Activated CD4-positive, CD25-positive, alpha-beta regulatory T cell treated with anti-CD3 and anti-CD28 coated beads, Interleukin-2, amount 50 U/mL, for 16 hours (primary cell): ENCODE results near the gene CELSR1.
"Not testable (repeated sequence)": the region's sequence is repeated elsewhere in the genome, so short reads cannot be mapped to it uniquely, and the experiment has no call there.

Experiments used
- DNase-seq: peaks from one replicate; pipeline ENCODE4 v3.0.0-alpha.2; 2020; ENCODE audit warnings: low read depth, low spot score

CELSR1 gene

DNA sequence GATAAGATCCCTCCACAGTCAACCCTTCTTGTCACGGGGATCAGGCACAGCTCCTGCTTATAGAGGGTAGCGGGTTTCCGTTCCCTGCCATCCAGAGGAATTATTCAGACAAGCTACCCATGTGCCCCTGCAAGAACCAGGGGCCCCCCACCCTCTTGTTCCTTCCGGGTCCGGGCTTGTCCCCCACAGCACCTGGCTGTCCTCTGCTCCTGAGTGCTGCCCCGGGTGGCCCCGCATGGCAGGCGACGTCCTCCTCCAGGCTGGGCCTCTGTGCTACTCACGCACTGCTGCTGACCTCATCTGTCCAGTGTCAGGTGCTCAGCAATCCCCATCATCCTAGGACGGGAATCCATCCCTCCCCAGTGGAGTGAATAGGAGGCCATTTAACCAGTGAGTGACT, 24.7 kb downstream of the CELSR1 start:
- no peak for DNase-seq

DNA sequence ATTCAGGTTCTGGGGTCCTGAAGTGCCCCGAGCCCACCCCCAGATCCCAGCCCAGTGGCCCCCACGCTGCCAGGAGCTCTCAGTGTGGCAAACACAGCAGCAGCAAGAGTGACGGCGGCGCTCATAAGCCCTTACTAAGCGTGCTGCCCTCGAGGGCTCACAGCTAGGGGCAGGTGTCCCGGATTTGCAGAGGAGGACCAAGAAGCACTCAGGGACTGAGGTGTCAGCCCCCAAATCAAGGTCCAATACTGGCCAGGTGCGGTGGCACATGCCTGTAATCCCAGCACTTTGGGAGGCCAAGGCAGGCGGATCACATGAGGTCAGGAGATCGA, 25.4 kb downstream of the CELSR1 start:
- DNase-seq, result no peak

DNA sequence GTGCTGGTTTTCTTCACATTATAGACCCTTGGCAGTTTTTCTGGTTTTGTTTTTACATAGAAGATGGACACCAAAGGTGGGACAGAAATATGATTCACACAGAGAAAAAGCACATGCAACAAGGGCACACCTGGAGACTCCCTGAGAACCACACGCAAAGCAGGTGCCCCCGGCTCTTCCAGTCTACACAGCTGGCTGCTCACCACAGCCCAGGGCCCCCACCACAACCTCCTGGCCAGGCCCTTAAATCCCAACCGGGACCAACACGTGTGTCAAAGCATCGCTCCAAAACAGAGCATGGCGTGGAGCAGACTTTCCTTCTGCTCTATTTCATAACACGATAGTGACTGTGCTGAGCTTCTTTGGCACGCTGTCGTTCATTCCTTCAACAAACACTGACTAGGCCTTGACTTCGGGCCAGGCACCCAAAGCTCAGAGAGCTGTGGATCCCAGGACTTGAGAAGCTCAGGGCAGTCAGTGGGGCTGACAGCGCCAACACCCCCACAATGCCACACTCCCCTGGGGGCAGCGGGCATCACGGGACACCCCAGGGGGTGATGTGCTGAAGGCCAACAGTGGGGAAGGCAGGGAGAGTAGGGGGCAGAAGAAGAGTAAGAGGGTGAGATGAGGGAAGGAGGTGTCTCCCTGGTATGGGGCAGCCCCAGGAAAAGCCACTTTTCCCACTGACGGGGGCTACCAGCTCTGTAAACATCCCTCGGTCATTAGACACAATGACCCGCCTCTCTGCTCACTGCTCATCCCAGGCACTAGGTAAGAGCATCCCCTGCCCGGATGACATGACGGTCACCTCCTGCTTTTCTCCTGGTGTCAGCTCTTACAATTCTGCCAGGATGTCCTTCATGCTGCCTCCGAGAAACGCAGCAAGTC, 26.0 kb downstream of the CELSR1 start:
- DNase-seq, result no peak

DNA sequence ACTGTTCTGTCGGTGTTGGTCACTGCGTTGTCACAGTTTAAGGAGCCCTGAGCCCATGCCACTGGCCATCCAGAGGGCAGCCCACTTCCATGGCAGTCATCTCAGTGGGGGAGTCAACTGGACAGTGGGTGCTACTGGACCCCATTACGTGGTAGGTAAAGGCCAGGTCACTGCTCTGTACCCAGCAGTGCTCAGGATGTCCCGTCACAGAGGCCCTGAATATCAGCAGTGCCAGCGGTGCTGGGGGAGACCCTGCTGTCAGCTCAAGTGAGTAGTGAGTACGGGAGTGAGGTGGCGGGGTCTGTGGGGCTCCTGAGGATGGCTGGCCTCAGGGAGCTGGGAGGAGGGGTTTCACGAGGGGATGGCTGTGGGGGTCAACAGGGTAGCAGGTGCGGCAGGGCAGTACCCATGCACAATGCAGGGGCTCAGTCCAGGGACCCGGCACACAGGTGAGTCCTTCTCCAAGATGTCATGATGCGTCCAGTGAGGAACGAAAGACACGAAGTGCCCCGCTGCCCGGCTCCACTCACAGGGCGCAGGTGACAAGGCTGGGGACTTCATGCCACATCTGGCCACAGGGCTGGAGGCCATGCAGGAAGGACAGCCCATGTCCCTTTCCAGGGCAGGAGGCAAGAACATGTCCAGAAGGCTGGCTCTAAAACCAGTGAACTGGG, 27.9 kb downstream of the CELSR1 start:
- DNase-seq, result no peak

DNA sequence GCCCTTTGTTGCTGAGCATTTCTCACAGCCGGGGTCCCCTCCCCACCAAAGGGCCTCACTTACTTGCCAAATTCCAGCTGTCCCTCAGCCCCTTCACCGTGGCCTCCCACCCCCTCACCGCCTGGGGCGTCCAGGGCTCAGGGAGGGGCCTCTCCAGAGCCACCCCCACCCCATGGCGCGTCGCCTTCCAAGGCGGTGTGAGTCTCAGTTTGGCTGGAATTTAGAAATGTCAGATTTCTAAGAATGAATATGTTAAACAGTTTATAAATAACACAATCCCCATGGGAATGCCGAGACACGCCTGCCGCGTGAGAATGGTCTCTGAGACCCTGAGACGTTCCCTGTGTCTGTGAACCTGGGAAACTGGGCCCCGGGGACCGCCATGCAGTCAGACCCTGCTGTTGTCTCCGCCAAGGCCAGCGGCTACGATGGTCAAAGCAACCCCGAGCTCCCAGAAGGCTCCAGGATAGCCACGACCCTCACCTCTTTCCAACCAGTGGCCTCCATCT, 28.9 kb downstream of the CELSR1 start:
- DNase-seq, result no peak

DNA sequence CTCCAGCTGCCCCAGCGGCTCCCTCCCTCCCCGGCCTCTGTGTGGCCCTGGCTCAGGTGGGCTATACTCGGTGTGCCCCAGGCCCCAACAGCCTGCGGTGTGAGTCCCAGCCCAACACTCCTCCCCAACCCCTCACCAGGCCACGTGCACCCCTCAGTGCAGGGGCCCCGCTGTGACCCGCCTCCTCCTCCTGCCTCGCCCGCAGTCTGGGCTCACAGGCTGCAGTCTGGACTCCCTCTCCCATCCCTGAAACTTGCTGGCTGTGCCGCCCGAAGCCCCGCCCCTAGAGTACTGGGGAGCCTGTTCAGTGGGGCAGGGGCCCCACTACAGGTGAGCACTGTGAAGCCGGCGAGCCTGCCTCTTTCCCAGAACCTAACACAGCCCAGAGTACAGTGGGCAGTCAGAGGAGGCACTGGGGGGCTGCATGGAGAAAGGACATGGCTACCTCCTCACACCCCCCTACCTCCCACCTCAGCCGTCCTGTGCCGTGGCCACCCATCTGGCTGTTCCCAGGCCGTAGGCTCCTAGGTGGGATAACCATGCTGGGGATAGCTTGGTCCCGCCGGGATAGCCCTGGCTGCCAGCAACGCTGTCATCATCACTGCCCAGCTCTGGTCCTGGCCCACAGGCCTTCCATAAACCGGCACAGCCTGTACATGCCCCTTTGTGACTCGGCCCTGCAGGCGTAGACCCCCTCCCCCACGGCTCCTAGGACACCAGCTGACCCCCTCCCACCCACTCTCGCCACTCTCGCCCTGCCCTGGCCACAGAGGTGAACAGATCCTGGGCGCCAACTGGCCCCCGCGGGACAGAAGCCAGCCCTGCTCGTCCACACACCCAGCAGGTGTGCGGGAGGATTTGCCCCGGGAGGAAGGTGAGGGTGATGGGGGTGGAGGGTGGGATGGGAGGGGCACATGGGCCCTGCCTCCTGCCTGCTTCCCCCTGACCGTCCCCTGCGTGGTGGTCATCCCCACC, 29.7 kb downstream of the CELSR1 start:
- no peak for DNase-seq

DNA sequence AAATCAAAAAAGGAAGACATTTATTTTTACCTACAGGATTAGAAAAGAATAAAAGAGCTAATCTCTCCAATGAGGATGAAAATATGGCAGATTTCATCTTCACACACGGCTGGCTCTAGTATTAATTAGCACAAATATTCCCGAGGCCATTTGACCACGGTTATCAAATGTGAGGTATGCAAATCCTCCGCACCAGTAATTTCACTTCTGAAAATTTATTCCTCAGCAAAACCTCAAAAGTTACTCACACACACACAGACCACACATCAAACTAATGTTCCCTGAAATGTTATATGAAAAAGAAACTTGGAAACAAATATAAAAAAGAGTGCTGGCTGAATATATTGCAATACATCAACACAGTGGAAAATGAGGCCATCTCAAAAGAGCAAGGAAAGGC, 32.8 kb downstream of the CELSR1 start:
- DNase-seq, result no peak

DNA sequence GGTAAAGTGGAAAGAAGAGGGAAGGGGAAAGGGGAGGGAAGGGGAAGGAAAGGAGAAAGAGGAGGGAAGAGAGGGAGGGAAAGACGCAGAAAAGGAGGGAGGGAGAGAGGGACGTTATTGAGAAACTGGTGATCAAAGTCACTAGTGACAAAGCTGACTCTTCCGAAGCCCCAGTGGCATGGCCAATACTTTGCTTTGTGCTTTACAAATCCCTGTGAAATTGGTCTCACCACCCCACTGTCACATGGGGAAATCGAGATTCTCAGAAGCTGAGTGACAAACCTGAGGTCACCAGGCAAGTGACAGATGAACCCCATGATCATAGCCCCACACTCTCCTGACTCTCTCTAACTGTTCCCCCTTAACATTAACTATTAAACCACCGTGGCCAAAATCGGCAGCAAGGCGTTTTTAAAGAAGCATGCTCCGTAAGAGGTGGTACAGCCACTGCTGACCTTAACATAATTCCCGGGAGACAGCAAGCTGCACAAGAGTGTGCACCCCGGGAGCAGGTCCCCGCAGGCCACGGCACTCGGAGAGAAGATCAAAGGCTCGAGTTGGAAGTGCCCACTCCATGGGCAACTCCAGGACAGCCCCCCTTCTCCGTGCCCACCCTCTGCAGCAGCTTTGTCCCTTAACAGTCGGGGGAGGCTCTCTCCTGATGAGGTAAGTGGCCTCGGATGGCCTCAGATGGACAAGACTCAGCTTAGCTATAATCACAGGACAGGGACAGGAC, 34.8 kb downstream of the CELSR1 start:
- DNase-seq, result no peak

DNA sequence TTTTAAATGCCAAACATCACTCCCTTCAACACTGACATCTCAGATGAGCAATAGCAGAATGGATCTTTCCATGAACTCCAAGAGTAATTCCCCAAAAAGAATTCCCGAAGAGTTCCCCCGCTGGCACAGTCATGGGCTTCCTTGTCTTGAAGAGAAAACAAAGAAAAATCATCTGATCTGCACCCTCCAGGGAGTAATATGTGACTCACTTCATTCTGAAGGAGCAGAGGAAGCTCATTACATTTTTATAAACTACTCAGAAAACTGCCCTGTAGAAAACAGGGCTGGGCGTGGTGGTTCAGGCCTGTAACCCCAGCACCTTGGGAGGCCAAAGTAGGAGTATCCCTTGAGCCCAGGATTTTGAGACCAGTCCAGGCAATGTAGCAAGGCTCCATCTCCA, 35.7 kb downstream of the CELSR1 start:
- no peak for DNase-seq

DNA sequence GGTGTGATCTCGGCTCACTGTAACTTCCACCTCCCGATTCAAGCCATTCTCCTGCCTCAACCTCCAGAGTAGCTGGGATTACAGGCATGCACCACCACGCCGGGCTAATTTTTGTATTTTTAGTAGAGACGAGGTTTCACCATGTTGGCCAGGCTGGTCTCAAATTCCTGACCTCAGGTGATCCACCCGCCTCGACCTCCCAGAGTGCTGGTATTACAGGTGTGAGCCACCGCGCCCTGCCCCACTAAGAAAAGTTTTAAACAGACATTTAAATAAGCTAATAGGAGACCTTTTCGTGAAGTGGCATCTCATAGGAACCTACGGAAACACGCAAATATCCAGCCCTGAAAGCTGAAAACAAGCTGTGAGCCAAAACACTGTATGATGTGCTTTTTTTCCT, 36.2 kb downstream of the CELSR1 start:
- not testable (repeated sequence) for DNase-seq

DNA sequence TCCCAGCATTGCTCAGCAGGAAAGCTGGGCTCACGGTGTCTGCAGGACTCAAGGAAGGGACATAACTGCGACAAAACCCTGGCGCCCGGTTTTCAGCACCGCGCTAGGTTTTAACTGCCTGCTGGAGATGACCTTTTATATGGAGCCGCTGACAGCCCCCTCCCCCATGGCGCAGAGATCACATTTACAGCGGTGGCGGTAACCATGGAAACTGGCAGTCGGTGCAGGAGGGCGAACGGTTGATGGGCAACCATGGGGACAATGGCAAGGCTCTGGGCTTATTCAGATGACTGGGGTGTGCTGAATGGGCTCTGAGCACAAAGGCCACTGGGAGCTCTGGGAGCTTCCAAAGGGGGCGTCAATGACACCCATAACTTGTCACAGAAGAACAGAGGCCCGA, 37.2 kb downstream of the CELSR1 start:
- DNase-seq, result no peak

DNA sequence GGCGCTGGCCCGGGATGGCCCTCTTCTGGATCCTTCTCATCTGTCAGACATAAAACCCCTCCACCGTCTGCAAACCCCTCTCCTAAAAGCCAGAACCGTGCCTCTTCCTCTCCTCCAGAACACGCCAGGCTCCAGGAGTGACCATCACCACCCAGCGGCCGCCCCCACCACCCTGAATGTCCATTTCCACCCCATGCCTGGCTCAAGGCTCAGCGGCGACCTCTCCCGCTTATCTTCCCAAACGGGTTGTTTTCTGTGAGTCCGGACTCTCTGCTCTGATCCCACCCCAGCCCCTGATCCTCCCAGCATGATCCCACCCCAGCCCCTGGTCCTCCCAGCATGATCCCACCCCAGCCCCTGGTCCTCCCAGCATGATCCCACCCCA, 37.6 kb downstream of the CELSR1 start:
- no peak for DNase-seq

DNA sequence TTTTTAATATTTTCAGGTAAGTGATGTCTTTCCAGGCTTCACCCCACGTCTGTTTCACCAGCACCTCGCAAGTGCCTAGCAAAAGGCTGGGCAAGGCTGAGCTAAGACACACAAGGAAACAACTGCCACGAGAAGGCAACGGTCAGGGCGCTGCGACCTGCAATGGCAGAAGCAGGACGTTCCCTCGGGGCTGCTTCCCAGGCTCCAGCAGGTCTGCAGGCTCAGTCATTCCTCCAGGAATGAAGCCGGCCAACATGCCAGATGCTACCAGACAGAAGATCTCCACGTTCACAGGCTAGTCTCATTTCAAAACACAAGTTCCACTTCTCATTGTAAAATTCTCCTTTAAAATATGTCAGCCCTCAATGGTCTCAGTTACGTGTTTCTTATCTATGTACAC, 45.5 kb downstream of the CELSR1 start:
- no peak for DNase-seq

DNA sequence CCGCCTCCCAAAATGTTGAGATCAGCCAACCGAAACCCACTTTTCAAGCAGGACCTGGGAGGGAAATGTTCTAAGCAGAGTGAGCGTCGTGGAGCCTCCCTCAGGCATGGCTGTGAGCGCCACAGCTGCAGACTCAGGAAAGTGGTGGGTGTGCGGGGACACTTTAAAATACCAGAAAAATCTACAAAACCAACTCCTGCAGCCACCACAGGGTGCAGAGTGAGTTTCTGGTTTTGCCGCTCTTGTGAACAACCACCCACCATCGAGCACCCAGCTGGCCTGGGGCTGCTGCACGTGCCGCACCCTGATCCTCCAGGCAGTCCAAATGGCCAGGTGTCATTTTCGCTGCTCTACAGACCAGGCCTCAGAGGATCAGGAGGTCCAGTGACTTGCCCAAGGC, 46.9 kb downstream of the CELSR1 start:
- DNase-seq, result no peak

DNA sequence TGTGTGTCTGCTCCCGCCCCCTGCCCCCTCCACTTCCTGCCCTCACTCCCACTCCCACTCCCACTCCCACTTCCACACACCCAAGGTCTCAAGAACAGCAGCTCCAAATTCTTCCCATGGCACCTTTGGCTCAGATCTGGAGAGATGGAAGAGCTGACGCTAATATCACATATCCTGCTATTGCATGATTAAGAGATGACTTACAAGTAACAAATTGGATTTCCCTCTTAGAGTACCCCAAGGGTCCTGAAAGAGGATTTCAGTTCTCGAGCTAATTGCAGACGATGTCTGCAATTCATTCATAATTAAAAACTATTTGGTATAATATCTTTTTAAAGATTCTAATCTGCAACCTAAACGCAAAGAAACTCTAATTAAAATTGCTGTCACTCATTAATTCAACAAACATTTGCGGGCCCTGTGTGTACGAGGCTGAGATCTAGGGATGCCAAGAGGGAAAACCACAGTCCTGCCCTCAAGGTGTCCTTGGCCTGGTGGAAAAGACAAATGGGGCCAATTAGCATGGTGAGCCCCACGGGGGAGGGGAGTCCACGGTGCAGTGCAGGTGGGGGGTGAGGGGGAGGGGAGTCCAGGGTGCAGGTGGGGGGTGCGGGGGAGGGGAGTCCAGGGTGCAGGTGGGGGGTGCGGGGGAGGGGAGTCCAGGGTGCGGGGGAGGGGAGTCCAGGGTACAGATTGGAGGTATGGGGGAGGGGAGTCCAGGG, 50.3 kb downstream of the CELSR1 start:
- DNase-seq, result no peak

DNA sequence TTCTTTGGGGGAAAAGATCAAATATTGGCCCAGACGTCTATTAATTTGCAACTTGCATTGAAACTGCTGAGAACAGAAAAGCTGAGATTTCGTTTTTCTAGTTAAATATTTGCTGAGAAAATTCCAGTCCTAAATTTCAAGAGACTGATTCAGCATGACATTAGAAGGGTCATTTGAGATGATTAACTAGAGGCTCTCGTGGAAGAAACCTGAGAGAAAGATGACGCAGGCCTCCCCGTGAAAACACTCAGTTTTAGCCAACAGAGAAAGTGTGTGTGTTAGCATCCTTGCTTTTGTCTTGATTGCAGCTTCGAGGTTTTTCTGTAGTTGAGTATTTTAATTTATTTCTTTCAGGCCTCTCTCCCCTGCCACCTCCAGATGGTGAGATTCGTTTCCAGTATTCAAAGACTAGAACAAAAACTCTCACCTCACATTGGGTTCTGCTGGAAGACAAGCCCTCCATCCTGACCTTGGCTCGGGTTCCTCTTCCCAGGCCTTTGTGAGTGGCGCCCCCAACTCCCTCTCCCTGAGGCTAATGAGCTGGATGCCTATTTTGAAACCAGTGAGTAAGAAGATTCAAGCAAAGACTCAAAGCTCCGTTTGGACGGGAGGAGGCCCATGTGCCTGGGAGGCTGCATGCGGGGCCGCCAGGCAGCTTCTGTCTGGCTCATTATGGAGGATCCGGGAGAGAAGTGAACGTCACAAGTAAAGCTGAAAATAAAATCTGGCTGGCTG, 52.4 kb downstream of the CELSR1 start:
- DNase-seq, result no peak

DNA sequence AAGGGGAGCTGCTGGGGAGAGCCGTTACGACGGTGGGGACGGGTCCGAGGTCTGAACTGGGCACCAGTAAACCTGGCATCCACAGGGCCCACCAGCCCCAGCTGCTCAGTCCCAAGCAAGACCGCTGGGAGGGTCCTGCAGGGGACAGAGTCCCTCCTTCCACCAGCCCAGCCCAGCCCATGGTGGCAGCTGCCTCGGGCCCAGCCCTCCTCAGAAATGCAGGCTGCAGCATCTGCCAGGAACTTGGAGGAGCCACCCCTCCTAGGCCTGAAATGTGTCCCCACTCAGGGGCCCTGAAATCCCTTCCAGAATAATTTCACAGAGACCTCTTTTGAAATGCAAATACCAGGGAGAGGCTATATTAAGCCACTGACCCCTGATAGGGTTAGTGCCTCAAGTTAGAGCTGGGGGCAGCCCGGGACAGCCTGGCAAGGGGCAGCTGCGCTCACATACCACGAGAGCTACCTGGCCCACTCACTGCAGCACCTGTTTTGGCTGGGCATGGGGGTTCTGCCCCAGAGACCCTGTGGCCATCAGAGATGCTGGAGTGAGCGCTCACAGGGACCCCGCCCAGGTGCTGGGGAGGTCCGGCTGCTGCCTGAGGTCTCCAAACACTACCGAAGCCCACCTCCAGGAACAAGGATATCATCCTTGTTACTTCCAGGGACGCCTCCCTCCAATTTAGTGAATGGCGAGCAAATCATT, 53.1 kb downstream of the CELSR1 start:
- no peak for DNase-seq

DNA sequence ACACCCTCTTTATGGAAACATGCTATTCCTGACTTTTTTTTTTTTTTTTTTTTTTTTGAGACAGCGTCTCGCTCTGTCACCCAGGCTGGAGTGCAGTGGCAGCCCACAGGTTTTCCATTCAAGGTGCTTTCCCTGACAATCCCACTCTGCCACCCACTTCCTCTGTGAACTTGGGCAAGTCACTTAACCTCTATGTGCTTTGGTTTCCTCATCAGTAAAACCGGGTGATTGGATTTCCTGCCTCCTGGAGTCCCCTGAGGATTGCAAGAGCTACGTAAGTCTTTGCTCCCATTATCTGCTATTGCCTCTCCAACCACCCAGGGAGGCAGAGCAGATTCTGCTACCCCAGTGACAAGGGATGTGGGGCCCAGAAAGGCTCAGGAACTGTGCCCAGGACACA, 54.1 kb downstream of the CELSR1 start:
- DNase-seq, result no peak

DNA sequence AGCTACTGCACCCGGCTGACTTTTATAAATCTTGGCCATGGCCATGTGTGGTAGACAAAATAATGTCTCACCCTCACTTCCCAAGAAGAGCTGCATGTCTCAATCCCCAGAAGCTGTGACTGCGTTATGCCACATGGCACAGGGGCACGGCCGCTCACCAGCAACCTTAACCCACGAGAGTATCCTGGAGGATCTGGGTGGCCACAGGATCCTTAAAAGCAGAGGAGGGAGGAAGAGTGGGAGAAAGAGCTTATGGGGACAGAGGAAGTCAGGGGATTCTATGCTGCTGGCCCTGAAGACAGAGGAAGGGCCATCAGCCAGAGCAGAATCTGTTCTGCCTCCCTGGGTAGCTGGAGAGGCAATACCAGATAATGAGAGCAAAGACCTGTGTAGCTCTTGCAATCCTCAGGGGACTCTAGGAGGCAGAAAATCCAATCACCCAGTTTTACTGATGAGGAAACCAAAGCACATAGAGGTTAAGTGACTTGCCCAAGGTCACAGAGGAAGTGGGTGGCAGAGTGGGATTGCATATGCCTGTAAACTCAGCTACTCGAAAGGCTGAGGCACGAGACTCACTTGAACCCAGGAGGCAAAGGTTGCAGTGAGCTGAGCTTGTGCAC, 55.3 kb downstream of the CELSR1 start:
- no peak for DNase-seq
